ENCODE measurements around the gene FMNL2.

Gene FMNL2

DNA sequence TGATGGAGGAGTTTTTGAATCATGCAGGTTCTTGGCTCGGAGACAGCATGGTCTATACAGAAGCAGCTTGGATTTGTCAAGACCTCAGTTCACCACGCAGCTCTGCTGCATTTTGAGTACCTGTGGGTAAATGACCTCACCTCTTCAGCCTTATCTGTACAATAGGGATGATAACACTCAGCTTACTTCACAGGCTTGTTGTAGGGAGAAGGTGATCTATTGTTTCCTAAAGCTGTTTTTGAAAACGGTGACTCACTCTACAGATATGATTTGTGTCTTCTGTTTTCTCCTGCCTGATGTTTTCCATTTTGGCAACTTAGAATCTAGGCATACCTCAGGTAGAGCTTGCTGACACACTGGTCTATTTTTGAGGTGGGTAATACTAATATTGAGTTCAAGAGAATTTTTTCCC is 80.3 kb downstream of the FMNL2 start:
- DNase-seq (ENCODE audit: low spot score): peak; percentile 49
- TF ChIP-seq CTCF (conservative IDR thresholded peaks at IDR 0.05; ENCODE audit: low read depth): no peak
- ChIA-PET CTCF (no interaction called here), POLR2A (ENCODE audit: low non-redundant PET) (no interaction called here)
- no peak overlapping the region for H3K27ac ChIP-seq

GRCh38 chr2:152415796-152416195 is 80.8 kb downstream of the FMNL2 start:
- TF ChIP-seq CTCF (conservative IDR thresholded peaks at IDR 0.05; ENCODE audit: low read depth): no peak
- H3K27ac ChIP-seq: no peak overlapping the region
- ChIA-PET POLR2A (ENCODE audit: low non-redundant PET) (no interaction called here), CTCF (no interaction called here)
- no peak for DNase-seq (ENCODE audit: low spot score)

DNA sequence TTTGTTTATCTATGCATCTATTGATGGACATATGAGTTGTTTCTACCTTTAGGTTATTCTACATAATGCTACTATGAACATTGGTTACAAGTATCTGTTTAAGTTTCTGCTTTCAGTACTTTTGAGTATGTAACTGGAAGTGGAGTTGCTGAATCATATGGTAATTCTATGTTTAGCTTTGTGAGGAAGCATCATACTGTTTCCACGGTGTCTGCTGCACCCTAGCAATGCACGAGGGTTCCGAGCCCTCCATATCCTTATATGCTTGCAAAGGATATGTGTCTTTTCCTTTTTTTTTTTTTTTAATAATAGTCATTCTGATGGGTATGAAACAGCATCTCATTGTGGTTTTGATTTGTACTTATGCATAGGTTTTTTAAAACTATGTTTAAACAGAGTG is 83.7 kb downstream of the FMNL2 start:
- POLR2A ChIA-PET (ENCODE audit: low non-redundant PET): no interaction called here
- DNase-seq (ENCODE audit: low spot score): no peak
- CTCF ChIA-PET: no interaction called here
- TF ChIP-seq CTCF (conservative IDR thresholded peaks at IDR 0.05; ENCODE audit: low read depth): no peak
- H3K27ac ChIP-seq: no peak overlapping the region

DNA sequence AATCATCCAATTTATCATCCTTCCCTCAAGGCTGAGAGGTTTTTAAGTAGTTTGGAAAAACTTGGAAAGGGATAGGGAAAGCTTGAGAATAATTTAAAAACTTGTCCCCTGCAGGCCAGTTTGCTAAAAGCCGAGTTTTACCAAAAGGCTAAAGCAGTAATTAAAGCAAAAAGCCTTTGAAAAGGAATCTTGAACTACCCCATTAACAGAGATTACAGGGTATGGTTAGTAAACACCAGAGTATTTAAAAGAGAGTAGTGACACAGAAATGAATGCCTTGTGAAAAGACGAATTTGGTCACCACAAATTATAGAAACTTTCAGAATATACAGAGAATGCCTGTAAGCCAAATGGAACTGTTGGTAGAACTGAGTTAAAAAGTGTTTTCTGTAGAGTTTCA is 85.0 kb downstream of the FMNL2 start:
- DNase-seq (ENCODE audit: low spot score): no peak
- no peak overlapping the region for H3K27ac ChIP-seq
- ChIA-PET CTCF (interaction anchor here (0.5 kb wide), 1 partner anchor 37 kb away, joined by 8 read pairs; no protein-coding TSS in a partner anchor), POLR2A (ENCODE audit: low non-redundant PET) (no interaction called here)
- no peak for TF ChIP-seq CTCF (conservative IDR thresholded peaks at IDR 0.05; ENCODE audit: low read depth)

GRCh38 chr2:152420363-152420762 is 85.4 kb downstream of the FMNL2 start:
- CTCF ChIA-PET: interaction anchor here (0.5 kb wide), 1 partner anchor 134 kb away, joined by 3 read pairs; no protein-coding TSS in a partner anchor
- no peak for DNase-seq (ENCODE audit: low spot score)
- TF ChIP-seq CTCF (conservative IDR thresholded peaks at IDR 0.05; ENCODE audit: low read depth): no peak
- POLR2A ChIA-PET (ENCODE audit: low non-redundant PET): no interaction called here
- H3K27ac ChIP-seq: peak overlapping the region; percentile 24; the same call in 1 of the 2 replicates

DNA sequence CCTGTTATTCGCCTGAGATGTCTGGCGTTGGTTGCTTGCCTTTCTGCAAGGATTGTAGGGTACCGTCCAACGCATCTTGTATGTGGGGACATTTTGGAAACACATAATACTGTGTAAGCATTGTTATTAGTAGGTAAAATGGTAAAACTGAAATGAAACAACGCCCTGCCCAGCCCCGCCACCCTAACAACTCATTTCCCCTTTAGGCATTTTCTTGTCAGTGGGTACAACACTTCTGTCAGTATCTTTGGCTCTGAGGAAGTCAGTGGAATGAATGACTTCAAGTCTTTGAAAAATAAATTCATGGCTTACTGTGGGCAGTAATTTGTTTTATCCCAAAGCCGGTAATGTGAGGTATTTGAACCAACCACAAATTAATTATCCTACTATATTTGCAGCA is 86.0 kb downstream of the FMNL2 start:
- H3K27ac ChIP-seq: peak overlapping the region; percentile 24; the same call in 1 of the 2 replicates
- DNase-seq (ENCODE audit: low spot score): no peak
- ChIA-PET CTCF (interaction anchor here (0.5 to 0.6 kb wide), 2 partner anchors 134 to 384 kb away, joined by 3 to 4 read pairs; no protein-coding TSS in a partner anchor), POLR2A (ENCODE audit: low non-redundant PET) (no interaction called here)
- no peak for TF ChIP-seq CTCF (conservative IDR thresholded peaks at IDR 0.05; ENCODE audit: low read depth)
